ENCODE results near the gene DVL2.

DVL2 gene

DNA sequence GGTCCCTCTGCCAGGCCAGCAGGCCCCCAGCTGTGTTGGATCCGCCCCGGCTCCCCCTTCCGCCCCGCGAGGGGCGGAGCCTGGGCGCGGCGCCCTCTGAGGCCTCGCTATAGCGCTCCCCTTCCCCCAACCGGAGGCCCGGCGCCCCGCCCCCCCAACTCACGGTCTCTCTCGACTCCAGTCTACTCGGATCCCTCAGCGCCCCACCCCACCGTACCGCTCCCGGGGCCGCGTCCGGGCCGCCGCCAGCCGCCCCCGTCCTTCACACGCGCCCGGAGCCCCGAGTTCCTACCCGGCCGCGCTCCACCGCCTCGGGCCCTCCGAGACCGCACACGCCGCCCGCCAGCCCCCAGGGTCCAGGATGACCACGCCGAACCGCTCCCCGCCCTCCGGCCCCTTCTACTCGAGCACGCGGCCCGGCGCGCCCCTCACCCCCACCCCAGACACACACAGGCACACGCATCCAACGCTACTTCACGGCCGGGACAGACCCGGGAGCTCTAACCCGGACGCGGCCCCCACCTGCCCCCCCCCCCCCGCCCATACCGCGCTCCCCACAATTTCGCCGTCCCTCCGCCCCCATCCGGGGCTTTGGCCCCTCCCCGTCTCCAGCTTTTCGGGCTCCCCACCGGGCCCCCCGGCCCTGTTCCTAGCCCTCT is 3.6 kb upstream of the DVL2 start (continued):
- TF ChIP-seq ZNF660 (tag by site-specific recombination; IDR thresholded peaks at IDR 0.05) (0 out of 2 replicates have a peak, but pooled peaks have one; percentile 41), ZBTB20 (tag by site-specific recombination; IDR thresholded peaks at IDR 0.05) (peak; percentile 47; the same call in 1 of the 2 replicates), ZNF830 (tag by site-specific recombination; IDR thresholded peaks at IDR 0.05; ENCODE audit: low read depth) (no peak), ZNF48 (tag by site-specific recombination; IDR thresholded peaks at IDR 0.05) (no peak), KLF7 (tag by site-specific recombination; IDR thresholded peaks at IDR 0.05; ENCODE audit: borderline replicate concordance) (peak; percentile 59; the same call in 1 of the 2 replicates), MYNN (tag by site-specific recombination; IDR thresholded peaks at IDR 0.05; ENCODE audit: borderline replicate concordance) (no peak), ZFP69B (tag by site-specific recombination; IDR thresholded peaks at IDR 0.05) (no peak), ZSCAN23 (tag by site-specific recombination; IDR thresholded peaks at IDR 0.05) (no peak), ZNF416 (tag by site-specific recombination; IDR thresholded peaks at IDR 0.05) (no peak), ZBTB1 (tag by site-specific recombination; IDR thresholded peaks at IDR 0.05) (no peak), ZNF776 (tag by site-specific recombination; IDR thresholded peaks at IDR 0.05; ENCODE audit: borderline replicate concordance) (no peak), ZNF843 (tag by site-specific recombination; IDR thresholded peaks at IDR 0.05) (no peak), ZBTB17 (tag by site-specific recombination; IDR thresholded peaks at IDR 0.05) (no peak), ZNF426 (tag by site-specific recombination; IDR thresholded peaks at IDR 0.05) (no peak), ZNF133 (tag by site-specific recombination; IDR thresholded peaks at IDR 0.05) (no peak), ZNF664 (tag by site-specific recombination; IDR thresholded peaks at IDR 0.05) (no peak), ZNF146 (tag by site-specific recombination; IDR thresholded peaks at IDR 0.05) (no peak), ZFP41 (tag by site-specific recombination; IDR thresholded peaks at IDR 0.05; ENCODE audit: borderline replicate concordance) (no peak), ZNF707 (tag by site-specific recombination; IDR thresholded peaks at IDR 0.05) (no peak), ZNF530 (tag by site-specific recombination; IDR thresholded peaks at IDR 0.05; ENCODE audit: low read depth) (no peak), ZEB2 (tag by site-specific recombination; IDR thresholded peaks at IDR 0.05) (peak; percentile 76)
- TF ChIP-seq, protein P1, sequence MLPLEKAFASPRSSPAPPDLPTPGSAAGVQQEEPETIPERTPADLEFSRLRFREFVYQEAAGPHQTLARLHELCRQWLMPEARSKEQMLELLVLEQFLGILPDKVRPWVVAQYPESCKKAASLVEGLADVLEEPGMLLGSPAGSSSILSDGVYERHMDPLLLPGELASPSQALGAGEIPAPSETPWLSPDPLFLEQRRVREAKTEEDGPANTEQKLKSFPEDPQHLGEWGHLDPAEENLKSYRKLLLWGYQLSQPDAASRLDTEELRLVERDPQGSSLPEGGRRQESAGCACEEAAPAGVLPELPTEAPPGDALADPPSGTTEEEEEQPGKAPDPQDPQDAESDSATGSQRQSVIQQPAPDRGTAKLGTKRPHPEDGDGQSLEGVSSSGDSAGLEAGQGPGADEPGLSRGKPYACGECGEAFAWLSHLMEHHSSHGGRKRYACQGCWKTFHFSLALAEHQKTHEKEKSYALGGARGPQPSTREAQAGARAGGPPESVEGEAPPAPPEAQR (tag by site-specific recombination; IDR thresholded peaks at IDR 0.05) = no peak
- TF ChIP-seq, protein P2, sequence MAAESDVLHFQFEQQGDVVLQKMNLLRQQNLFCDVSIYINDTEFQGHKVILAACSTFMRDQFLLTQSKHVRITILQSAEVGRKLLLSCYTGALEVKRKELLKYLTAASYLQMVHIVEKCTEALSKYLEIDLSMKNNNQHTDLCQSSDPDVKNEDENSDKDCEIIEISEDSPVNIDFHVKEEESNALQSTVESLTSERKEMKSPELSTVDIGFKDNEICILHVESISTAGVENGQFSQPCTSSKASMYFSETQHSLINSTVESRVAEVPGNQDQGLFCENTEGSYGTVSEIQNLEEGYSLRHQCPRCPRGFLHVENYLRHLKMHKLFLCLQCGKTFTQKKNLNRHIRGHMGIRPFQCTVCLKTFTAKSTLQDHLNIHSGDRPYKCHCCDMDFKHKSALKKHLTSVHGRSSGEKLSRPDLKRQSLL (tag by site-specific recombination; IDR thresholded peaks at IDR 0.05) = no peak
- TF ChIP-seq, protein P3, sequence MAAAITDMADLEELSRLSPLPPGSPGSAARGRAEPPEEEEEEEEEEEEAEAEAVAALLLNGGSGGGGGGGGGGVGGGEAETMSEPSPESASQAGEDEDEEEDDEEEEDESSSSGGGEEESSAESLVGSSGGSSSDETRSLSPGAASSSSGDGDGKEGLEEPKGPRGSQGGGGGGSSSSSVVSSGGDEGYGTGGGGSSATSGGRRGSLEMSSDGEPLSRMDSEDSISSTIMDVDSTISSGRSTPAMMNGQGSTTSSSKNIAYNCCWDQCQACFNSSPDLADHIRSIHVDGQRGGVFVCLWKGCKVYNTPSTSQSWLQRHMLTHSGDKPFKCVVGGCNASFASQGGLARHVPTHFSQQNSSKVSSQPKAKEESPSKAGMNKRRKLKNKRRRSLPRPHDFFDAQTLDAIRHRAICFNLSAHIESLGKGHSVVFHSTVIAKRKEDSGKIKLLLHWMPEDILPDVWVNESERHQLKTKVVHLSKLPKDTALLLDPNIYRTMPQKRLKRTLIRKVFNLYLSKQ (tag by site-specific recombination; IDR thresholded peaks at IDR 0.05; ENCODE audit: borderline replicate concordance) = no peak
- TF ChIP-seq, protein P4, sequence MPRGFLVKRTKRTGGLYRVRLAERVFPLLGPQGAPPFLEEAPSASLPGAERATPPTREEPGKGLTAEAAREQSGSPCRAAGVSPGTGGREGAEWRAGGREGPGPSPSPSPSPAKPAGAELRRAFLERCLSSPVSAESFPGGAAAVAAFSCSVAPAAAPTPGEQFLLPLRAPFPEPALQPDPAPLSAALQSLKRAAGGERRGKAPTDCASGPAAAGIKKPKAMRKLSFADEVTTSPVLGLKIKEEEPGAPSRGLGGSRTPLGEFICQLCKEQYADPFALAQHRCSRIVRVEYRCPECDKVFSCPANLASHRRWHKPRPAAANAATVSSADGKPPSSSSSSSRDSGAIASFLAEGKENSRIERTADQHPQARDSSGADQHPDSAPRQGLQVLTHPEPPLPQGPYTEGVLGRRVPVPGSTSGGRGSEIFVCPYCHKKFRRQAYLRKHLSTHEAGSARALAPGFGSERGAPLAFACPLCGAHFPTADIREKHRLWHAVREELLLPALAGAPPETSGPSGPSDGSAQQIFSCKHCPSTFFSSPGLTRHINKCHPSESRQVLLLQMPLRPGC (tag by site-specific recombination; IDR thresholded peaks at IDR 0.05) = no peak
- TF ChIP-seq, protein P5, sequence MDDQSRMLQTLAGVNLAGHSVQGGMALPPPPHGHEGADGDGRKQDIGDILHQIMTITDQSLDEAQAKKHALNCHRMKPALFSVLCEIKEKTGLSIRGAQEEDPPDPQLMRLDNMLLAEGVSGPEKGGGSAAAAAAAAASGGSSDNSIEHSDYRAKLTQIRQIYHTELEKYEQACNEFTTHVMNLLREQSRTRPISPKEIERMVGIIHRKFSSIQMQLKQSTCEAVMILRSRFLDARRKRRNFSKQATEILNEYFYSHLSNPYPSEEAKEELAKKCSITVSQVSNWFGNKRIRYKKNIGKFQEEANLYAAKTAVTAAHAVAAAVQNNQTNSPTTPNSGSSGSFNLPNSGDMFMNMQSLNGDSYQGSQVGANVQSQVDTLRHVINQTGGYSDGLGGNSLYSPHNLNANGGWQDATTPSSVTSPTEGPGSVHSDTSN (CRISPR knock-in tag; IDR thresholded peaks at IDR 0.05) = 0 out of 2 replicates have a peak, but pooled peaks have one; percentile 42
- TF ChIP-seq, protein P6, sequence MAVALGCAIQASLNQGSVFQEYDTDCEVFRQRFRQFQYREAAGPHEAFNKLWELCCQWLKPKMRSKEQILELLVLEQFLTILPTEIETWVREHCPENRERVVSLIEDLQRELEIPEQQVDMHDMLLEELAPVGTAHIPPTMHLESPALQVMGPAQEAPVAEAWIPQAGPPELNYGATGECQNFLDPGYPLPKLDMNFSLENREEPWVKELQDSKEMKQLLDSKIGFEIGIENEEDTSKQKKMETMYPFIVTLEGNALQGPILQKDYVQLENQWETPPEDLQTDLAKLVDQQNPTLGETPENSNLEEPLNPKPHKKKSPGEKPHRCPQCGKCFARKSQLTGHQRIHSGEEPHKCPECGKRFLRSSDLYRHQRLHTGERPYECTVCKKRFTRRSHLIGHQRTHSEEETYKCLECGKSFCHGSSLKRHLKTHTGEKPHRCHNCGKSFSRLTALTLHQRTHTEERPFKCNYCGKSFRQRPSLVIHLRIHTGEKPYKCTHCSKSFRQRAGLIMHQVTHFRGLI (tag by site-specific recombination; IDR thresholded peaks at IDR 0.05) = no peak
- TF ChIP-seq, protein P7, sequence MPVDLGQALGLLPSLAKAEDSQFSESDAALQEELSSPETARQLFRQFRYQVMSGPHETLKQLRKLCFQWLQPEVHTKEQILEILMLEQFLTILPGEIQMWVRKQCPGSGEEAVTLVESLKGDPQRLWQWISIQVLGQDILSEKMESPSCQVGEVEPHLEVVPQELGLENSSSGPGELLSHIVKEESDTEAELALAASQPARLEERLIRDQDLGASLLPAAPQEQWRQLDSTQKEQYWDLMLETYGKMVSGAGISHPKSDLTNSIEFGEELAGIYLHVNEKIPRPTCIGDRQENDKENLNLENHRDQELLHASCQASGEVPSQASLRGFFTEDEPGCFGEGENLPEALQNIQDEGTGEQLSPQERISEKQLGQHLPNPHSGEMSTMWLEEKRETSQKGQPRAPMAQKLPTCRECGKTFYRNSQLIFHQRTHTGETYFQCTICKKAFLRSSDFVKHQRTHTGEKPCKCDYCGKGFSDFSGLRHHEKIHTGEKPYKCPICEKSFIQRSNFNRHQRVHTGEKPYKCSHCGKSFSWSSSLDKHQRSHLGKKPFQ (tag by site-specific recombination; IDR thresholded peaks at IDR 0.05) = no peak
- TF ChIP-seq, protein P8, sequence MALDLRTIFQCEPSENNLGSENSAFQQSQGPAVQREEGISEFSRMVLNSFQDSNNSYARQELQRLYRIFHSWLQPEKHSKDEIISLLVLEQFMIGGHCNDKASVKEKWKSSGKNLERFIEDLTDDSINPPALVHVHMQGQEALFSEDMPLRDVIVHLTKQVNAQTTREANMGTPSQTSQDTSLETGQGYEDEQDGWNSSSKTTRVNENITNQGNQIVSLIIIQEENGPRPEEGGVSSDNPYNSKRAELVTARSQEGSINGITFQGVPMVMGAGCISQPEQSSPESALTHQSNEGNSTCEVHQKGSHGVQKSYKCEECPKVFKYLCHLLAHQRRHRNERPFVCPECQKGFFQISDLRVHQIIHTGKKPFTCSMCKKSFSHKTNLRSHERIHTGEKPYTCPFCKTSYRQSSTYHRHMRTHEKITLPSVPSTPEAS (tag by site-specific recombination; IDR thresholded peaks at IDR 0.05) = no peak

All from HEK293 (cell line).